HG03457 (cell line): ENCODE data around the gene COL19A1.

Experiments used
- ATAC-seq: cut with Tn5 transposase; IDR thresholded peaks from one replicate; pipeline ENCODE4 v1.9.1; 2021; ENCODE audit warnings: moderate number of reproducible peaks; ENCODE audit not compliant: unreplicated experiment

Gene COL19A1

DNA sequence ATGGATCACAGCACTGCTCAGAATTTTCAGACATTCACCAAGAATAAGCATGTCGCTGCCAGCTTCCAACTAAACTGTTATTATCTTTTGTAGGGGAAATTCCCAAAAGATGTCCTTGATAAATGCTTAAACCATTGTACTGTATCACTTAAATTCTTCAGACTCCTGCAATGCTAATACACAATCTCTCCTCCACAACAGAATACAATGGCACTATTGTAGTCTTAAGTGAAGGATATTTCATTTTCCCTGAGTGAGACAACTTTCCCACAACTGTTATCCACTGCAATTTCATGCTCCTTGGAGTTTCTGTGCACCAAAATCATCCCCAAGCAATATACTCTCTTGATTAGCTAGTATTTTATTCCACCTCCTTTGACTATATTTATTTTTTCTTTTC, 246.8 kb downstream of the COL19A1 start:
- no peak for ATAC-seq

GRCh38 chr6:70118670-70119069, 252.3 kb downstream of the COL19A1 start:
- no peak for ATAC-seq

DNA sequence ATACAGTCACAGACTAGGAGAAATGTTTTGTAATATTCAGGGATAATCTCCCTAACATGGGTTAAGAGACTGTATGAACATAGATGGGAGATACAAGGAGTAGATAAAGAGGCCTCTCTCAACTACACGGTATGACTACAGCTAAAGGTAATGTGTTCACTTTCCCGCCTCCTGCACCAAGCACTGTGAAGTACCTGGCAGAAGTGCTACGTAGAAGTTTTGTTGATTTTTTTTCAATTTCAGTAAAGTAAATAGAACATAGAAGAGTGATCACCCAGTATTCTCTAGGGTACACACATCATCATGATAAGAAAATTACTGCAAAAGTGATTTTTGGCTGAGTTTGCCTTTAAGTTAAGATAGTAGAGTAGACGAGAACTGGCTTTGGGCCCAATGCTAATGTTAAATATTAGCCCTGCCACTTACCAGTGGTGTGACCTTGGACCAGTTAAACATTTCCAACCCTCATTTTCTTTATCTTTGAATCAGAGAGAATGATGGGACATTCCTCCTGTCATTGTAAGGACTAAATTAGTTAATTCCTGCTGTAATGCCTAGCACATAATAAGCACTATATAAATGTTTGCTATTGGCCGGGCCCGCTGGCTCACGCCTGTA, 253.0 kb downstream of the COL19A1 start:
- ATAC-seq, result no peak

DNA sequence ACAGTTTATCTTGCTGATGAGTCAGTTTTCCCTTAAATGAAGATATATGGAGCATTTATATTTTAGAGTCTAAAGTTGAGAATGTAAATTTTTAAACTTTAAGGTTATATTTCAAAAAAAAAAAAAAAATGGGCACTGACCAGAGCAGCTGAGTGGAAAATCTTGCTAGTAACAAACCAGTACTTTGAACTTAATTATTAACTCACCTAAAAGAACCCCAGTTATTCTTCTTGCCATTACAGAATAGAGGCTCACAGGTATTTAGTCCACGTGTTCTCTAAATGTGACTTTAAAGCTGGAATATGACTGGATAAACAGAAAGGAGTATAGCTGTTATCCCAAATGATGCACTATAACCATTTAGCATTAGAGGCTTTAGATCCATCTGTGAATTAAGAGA, 258.1 kb downstream of the COL19A1 start:
- ATAC-seq, result no peak

DNA sequence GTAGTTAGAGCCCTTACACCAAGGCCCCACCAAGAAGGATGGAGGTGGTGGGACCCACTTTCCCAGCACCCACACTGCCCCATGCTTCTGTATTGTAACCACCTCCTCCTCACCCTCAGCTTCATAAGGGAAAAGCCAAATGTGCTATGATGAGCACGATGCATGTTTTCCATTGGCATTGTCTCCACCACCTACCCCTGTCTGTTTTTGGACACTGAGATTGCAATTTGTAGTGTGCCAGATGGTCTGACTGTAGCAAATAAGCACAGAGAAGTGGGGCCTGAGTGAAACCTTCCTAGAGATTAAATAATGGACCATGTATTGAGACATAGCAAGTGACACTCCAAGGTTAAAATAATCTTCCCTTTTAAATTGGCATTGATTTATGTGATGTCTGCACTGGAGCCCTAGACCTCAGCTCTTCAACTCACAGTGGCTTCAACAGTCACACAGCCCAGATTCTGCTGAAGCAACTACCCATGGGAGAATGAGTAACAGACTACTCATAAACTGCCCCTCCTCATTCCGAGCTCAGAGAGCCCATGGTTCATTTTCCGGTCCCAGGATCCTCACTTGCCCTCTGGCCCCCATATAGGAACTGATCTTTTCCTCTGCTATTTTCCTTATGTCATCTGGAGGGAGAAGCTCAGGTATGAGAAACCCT, 258.7 kb downstream of the COL19A1 start:
- ATAC-seq, result no peak

DNA sequence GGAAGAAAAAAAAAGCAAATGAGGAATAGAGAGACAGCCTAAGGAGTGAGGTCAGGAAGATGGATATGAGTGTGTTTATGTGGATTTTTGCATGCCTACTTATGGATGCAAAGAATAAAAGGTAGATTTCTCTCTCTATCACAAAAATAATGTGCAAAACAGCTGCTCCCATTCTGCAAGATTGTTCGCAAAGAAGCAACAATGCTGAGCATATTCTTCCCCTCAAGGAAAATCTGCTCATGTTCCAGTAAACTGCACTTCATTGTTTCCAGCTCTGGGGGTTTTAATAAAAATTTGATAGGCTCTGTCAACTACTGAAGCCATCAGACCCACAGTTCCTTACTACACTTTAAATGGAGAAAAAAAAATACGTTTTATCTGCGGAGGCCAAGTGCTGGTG, 259.2 kb downstream of the COL19A1 start:
- ATAC-seq, result no peak

DNA sequence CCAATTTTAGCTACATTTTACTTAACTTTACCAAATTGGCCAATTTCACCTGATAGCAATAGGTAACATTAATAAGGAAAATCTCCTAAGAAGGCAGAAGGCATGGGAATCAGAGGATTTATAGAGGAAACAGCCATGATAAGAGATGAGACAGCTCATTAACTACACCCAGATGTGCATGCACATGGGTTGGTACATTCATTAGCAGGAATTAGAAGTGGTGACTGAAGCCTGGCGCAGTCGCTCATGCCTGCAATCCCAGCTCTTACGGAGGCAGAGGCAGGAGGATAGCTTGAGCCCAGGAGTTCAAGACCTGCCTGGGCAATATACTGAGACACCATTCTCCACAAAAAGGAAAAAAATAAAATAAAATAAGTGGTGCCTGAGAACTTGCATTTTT, 263.0 kb downstream of the COL19A1 start:
- no peak for ATAC-seq

- no peak for ATAC-seq
Observed at GRCh38 chr6:70130865-70131264, 264.5 kb downstream of the COL19A1 start.

DNA sequence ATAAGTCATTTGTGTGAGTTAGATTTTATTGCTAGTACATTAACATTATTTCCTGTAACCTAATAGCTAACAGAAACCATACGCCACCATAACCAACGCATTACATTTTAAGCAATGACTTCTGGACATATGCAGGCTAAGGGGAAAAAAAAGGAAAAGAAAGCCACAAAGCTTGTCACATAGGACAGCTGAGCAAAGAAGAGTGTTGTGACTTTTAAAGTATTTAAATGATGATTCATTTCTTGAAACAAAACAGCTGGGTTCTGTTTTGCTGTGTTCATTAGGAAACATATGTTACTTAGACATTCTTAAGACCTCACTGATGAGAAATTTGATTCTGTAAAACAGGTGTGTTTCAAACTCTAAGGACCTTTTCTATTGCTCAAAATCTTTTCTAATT, 265.2 kb downstream of the COL19A1 start:
- peak; percentile 88 for ATAC-seq

GRCh38 chr6:70133246-70133645, 266.9 kb downstream of the COL19A1 start:
- ATAC-seq, result no peak

DNA sequence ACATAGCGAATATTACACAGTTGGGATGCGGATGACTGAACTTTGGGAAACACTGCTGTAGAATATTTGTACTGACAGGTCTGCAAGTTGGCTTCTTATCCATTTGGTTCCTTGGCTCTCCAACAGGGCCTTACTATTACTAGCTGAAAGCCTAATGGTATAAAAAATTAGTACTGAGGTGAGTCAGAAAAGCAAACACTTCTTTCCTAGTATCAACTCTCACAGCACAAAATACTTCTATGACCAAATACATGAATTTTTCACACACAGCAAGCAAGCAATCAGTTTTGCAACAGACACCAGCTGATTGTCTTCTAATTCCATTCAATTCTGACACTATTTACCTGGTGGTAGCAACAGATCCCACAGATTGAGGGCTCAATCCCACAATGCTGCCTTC, 268.2 kb downstream of the COL19A1 start:
- ATAC-seq, result no peak

- no peak for ATAC-seq
Observed at GRCh38 chr6:70135219-70136160, 269.1 kb downstream of the COL19A1 start.

GRCh38 chr6:70136996-70137395, 270.6 kb downstream of the COL19A1 start:
- no peak for ATAC-seq

DNA sequence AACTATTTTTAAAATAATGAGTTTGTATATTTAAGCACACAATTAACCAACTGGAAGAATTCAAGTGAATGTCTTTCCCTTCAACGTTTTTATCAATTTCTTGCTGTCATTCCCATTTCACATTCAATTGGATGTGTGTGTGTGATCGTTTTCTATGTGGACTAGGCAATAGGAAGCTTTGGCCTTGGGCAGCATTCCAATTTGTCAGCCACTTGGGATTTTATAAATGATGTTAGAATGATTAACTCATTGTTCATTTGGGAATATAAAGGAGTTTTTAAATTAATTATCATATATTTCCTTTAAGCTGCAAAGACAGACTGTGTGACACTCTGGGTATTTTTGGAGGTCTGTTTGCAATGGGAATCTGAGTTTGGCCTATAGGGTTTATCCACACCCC, 274.1 kb downstream of the COL19A1 start:
- no peak for ATAC-seq

GRCh38 chr6:70142034-70142433, 275.7 kb downstream of the COL19A1 start:
- ATAC-seq, result no peak

GRCh38 chr6:70145178-70145577, 278.8 kb downstream of the COL19A1 start:
- ATAC-seq, result no peak

- no peak for ATAC-seq
Observed at GRCh38 chr6:70149209-70149788, 282.9 kb downstream of the COL19A1 start.

DNA sequence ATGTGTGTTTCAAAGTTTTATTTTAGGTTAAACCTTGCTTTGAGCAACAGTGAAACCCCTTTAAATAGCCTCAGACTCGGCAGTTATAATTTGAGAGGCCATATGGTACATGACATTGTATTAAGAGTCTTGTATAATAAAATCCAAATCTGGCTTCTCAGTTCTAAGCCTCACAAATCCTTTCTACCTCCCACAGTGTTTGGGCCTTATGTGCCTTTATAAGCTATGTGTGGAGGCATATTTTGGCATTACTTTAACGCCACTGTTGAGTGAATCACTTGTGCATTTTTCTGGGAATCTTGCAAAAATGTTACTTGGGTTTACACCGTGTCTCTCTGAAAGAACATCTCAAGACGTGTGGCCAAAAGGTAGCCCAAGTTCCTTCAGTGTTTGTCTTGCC, 284.2 kb downstream of the COL19A1 start:
- ATAC-seq, result no peak

- ATAC-seq, result no peak
Observed at GRCh38 chr6:70151616-70152015, 285.3 kb downstream of the COL19A1 start.

DNA sequence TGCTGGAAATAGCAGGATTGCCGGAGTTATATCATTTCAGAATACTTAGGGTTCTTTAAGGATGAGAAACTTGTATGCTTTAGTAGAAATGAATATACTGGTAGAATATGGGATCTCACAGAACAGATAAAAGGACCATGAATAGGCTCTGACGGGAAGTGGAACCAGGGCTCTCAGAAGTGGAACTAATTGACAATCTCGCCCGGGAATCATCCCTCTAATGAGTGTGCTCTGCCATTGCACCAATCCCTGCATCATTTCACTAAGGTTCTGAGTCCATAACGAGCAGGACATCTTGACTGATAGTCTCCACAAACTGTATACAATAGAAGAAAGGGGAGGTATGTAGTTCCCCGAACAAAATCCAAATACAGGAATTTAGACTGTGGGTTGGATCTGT, 286.4 kb downstream of the COL19A1 start:
- no peak for ATAC-seq

DNA sequence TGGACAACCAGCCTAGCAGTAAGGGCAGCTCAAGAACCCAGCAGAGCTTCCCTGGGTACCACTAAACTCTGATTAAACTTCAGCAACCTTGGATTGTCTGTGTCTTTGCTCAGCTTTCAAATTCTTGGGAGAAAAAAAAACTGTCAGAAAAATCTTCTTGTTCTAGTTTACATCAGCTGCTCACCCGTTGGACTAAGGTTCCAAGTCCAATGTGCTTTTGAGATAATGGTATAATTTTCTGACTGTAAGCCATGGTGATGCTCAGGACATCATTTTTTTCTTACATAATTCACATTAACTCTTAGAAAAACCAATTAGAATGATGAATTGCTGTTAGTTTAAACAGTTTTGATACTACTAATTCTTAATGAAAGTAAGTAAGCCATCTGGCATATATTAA, 290.7 kb downstream of the COL19A1 start:
- no peak for ATAC-seq

- no peak for ATAC-seq
Observed at GRCh38 chr6:70160276-70160675, 293.9 kb downstream of the COL19A1 start.
